Astrocyte (in vitro differentiated cells and primary cell): ENCODE measurements around the gene KRT4. TPM values are rescaled to one million over a fixed set of nuclear protein-coding genes. Genes with fewer than 3 reads are reported as not detected.

Source experiments
- DNase-seq: peaks from one replicate; pipeline ENCODE4 v3.0.0-alpha.2; 2010; ENCODE audit warnings: low read depth
- FAIRE-seq: peaks from 2 replicates; lab custom pipeline; 2011; peaks lifted over from hg19 to GRCh38; lab: Jason Lieb, UNC
- H2AFZ ChIP-seq: 2 replicates; pipeline ENCODE4 v1.6.0; 2012; ENCODE audit warnings: low read depth, low read length, inconsistent platforms
- H3K27ac ChIP-seq: 2 replicates; pipeline ENCODE4 v1.5.1; 2011; ENCODE audit warnings: low read depth, low read length, inconsistent platforms
- H3K27me3 ChIP-seq: 2 replicates; pipeline ENCODE4 v1.6.0; 2011; ENCODE audit warnings: low read length, inconsistent platforms; ENCODE audit not compliant: insufficient read depth
- H3K36me3 ChIP-seq: 2 replicates; pipeline ENCODE4 v1.5.1; 2011; ENCODE audit warnings: low read length, inconsistent platforms; ENCODE audit not compliant: insufficient read depth
- H3K4me1 ChIP-seq: 2 replicates; pipeline ENCODE4 v1.5.1; 2011; ENCODE audit warnings: low read length, inconsistent platforms; ENCODE audit not compliant: insufficient read depth
- H3K4me2 ChIP-seq: 2 replicates; pipeline ENCODE4 v1.6.0; 2012; ENCODE audit warnings: low read length, inconsistent platforms
- H3K4me3 ChIP-seq: 2 replicates; pipeline ENCODE4 v1.5.1; 2011; ENCODE audit warnings: low read depth, mild to moderate bottlenecking, low read length, inconsistent platforms; ENCODE audit not compliant: insufficient read depth
- H3K79me2 ChIP-seq: 2 replicates; pipeline ENCODE4 v1.6.0; 2012; ENCODE audit warnings: mild to moderate bottlenecking, low read length, inconsistent platforms; ENCODE audit not compliant: insufficient read depth
- H3K9ac ChIP-seq: 2 replicates; pipeline ENCODE4 v1.6.0; 2012; ENCODE audit warnings: mild to moderate bottlenecking, low read length, inconsistent platforms
- H3K9me3 ChIP-seq: 2 replicates; pipeline ENCODE4 v1.5.1; 2012; ENCODE audit warnings: low read depth, mild to moderate bottlenecking, low read length, inconsistent platforms; ENCODE audit not compliant: insufficient read depth
- H4K20me1 ChIP-seq: 2 replicates; pipeline ENCODE4 v1.6.0; 2012; ENCODE audit warnings: low read length, inconsistent platforms; ENCODE audit not compliant: insufficient read depth
- H3K27ac Mint-ChIP-seq: one replicate; pipeline ENCODE4 v1.8.0; 2021; ENCODE audit warnings: mild to moderate bottlenecking, mixed read lengths; ENCODE audit not compliant: unreplicated experiment
- H3K27me3 Mint-ChIP-seq: one replicate; pipeline ENCODE4 v1.8.0; 2021; ENCODE audit warnings: low read depth, mixed read lengths; ENCODE audit not compliant: unreplicated experiment
- H3K36me3 Mint-ChIP-seq: one replicate; pipeline ENCODE4 v1.8.0; 2021; ENCODE audit warnings: low read depth, mixed read lengths; ENCODE audit not compliant: unreplicated experiment
- H3K4me1 Mint-ChIP-seq: one replicate; pipeline ENCODE4 v1.8.0; 2021; ENCODE audit warnings: low read depth, mixed read lengths; ENCODE audit not compliant: unreplicated experiment
- H3K4me3 Mint-ChIP-seq: one replicate; pipeline ENCODE4 v1.8.0; 2021; ENCODE audit warnings: mild to moderate bottlenecking, moderate library complexity, mixed read lengths; ENCODE audit not compliant: unreplicated experiment
- H3K9me3 Mint-ChIP-seq: one replicate; pipeline ENCODE4 v1.8.0; 2021; ENCODE audit warnings: mild to moderate bottlenecking, mixed read lengths; ENCODE audit not compliant: unreplicated experiment
- EZH2 ChIP-seq: IDR thresholded peaks from 2 replicates; pipeline ENCODE4 v1.6.1; 2012; ENCODE audit warnings: mild to moderate bottlenecking, low read length, inconsistent platforms; ENCODE audit not compliant: insufficient read depth
- total RNA-seq: library from RNA; stranded (reverse); gene quantifications from 2 replicates; pipeline ENCODE4 v1.2.1, GENCODE V29; 2021
- TF ChIP-seq, protein P1 (sequence below): IDR thresholded peaks from 2 replicates; pipeline ENCODE4 v1.5.1; 2011; ENCODE audit warnings: low read depth, mild to moderate bottlenecking, inconsistent platforms, low read length, moderate library complexity; ENCODE audit not compliant: insufficient read depth

The KRT4 gene
- total RNA-seq, 1 donor from 2014 or later: not detected

DNA sequence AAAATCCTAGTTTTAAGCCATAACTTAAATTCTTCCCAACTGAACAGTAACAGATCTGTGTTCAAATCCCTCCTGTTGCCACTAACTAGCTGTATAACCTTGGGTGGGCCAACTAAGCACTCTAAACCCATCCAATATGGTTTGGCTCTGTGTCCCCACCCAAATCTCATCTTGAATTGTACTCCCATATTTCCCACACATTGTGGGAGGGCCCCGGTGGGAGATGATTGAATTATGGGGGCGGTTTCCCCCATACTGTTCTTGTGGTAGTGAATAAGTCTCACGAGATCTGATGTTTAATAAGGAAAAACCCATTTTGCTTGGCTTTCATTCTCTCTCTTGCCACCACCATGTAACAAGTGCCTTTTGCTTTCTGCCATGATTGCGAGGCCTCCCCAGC is 1.2 kb upstream of the KRT4 start:
- H3K27ac ChIP-seq: no peak overlapping the region
- peaks cover 54% of the 10 kb centered on the region for H3K27me3 Mint-ChIP-seq
- H3K27me3 ChIP-seq: peaks cover 15% of the 10 kb centered on the region

DNA sequence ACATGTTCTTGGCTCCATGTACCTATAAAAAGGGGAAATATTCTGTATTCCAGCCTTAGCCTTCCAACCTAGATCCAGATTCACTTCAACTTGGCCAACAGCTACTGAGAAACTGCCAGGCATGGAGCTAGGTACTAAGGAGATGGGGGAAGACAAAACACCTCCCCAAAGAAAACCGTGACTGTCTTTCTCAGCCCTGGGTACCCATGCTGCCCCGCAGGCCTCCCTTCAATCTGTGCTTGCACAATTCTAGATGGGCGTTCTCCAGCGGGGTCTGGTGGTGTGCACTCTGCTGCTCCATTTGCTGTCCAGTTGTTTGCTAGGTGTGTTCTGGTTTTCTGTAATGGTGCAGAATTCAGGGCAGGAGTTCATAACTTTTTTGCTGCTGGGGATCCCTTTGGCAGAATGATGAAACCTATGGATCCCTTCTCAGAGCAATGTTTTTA is 817 bp upstream of the KRT4 start:
- no peaks in the 10 kb centered on the region for H3K9me3 ChIP-seq
- no peak overlapping the region for H3K4me2 ChIP-seq
- no peak overlapping the region for H3K27ac ChIP-seq
- FAIRE-seq: no peak
- no peak overlapping the region for H3K9ac ChIP-seq
- H2AFZ ChIP-seq: no peak overlapping the region
- H3K27me3 ChIP-seq: peaks cover 15% of the 10 kb centered on the region
- H3K4me3 Mint-ChIP-seq: no peak overlapping the region
- no peaks in the 10 kb centered on the region for H3K79me2 ChIP-seq
- H3K27me3 Mint-ChIP-seq: peaks cover 54% of the 10 kb centered on the region
- no peaks in the 10 kb centered on the region for H3K9me3 Mint-ChIP-seq
- peaks cover 4% of the 10 kb centered on the region for H3K4me1 Mint-ChIP-seq
- H3K27ac Mint-ChIP-seq: no peak overlapping the region
- no peak for TF ChIP-seq EZH2
- TF ChIP-seq, protein P1, sequence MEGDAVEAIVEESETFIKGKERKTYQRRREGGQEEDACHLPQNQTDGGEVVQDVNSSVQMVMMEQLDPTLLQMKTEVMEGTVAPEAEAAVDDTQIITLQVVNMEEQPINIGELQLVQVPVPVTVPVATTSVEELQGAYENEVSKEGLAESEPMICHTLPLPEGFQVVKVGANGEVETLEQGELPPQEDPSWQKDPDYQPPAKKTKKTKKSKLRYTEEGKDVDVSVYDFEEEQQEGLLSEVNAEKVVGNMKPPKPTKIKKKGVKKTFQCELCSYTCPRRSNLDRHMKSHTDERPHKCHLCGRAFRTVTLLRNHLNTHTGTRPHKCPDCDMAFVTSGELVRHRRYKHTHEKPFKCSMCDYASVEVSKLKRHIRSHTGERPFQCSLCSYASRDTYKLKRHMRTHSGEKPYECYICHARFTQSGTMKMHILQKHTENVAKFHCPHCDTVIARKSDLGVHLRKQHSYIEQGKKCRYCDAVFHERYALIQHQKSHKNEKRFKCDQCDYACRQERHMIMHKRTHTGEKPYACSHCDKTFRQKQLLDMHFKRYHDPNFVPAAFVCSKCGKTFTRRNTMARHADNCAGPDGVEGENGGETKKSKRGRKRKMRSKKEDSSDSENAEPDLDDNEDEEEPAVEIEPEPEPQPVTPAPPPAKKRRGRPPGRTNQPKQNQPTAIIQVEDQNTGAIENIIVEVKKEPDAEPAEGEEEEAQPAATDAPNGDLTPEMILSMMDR: no peak
- H3K36me3 Mint-ChIP-seq: peaks cover 4% of the 10 kb centered on the region
- no peaks in the 10 kb centered on the region for H3K4me1 ChIP-seq
- H3K4me3 ChIP-seq: no peak overlapping the region
- no peaks in the 10 kb centered on the region for H4K20me1 ChIP-seq
- H3K36me3 ChIP-seq: no peaks in the 10 kb centered on the region
- no peak for DNase-seq

More for the DNA sequence above, 1.2 kb upstream of the KRT4 start:
- no peak for TF ChIP-seq EZH2
- TF ChIP-seq, protein P1: no peak
- Histone ChIP-seq H3K36me3 (no peaks in the 10 kb centered on the region), H3K9me3 (no peaks in the 10 kb centered on the region), H3K79me2 (no peaks in the 10 kb centered on the region), H4K20me1 (no peaks in the 10 kb centered on the region), H3K4me1 (no peaks in the 10 kb centered on the region), H3K9ac (no peak overlapping the region), H2AFZ (no peak overlapping the region), H3K4me3 (no peak overlapping the region), H3K4me2 (no peak overlapping the region)
- H3K4me1 Mint-ChIP-seq: peaks cover 4% of the 10 kb centered on the region
- no peaks in the 10 kb centered on the region for H3K9me3 Mint-ChIP-seq
- no peak for DNase-seq
- FAIRE-seq: no peak
- peaks cover 4% of the 10 kb centered on the region for H3K36me3 Mint-ChIP-seq
- no peak overlapping the region for H3K4me3 Mint-ChIP-seq
- no peak overlapping the region for H3K27ac Mint-ChIP-seq

DNA sequence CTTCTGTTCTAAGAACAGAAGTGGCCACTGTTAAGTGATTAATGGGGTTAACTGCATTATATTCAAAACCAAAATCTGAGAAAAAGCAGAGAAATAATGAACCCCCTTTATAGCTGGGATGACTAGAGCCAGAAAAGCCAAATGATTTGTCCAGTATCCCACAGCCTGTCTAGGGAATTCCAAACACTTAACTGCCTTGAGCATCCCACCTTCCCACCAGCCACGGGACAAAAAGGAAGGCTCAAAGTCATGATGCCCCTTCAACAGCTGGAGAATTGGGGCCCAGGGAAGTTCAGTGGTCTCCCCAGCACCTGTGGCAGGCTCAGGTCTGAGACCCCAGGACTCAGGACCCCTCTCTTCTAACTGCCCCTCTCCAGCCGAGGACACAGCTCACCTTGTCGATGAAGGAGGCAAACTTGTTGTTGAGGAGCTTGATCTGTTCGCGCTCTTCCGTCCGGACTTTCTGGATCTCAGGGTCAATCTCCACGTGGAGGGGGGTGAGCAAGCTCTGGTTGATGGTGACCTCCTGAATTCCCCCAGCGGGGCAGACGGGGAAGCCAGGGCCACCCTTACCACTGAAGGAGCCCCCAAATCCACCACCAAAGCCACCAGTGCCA is 605 bp downstream of the KRT4 start:
- H3K27ac ChIP-seq: no peak overlapping the region
- Mint-ChIP-seq H3K27me3 (peaks cover 59% of the 10 kb centered on the region), H3K4me3 (no peak overlapping the region), H3K27ac (no peak overlapping the region), H3K36me3 (peaks cover 4% of the 10 kb centered on the region), H3K4me1 (peaks cover 4% of the 10 kb centered on the region), H3K9me3 (no peaks in the 10 kb centered on the region)
- no peak for DNase-seq
- no peaks in the 10 kb centered on the region for H4K20me1 ChIP-seq
- no peak overlapping the region for H3K4me3 ChIP-seq
- no peaks in the 10 kb centered on the region for H3K4me1 ChIP-seq
- no peak overlapping the region for H3K9ac ChIP-seq
- TF ChIP-seq EZH2: no peak
- TF ChIP-seq, protein P1: no peak
- peaks cover 25% of the 10 kb centered on the region for H3K27me3 ChIP-seq
- H2AFZ ChIP-seq: no peak overlapping the region
- no peaks in the 10 kb centered on the region for H3K9me3 ChIP-seq
- FAIRE-seq: no peak
- H3K79me2 ChIP-seq: no peaks in the 10 kb centered on the region
- H3K4me2 ChIP-seq: no peak overlapping the region
- H3K36me3 ChIP-seq: no peaks in the 10 kb centered on the region
